ENCODE measurements around the gene SEMA3B.
"Not testable (repeated sequence)": the region's sequence is repeated elsewhere in the genome, so short reads cannot be mapped to it uniquely, and the experiment has no call there.

Gene SEMA3B

GRCh38 chr3:50303013-50303815 lies 34.3 kb downstream of the SEMA3B start, which contains the start of gene HYAL1:
Gene HYAL1, minus strand, starts transcription at chr3:50303574. Its CDS starts 618 bp downstream, at chr3:50302956.
- FAIRE-seq (no peak), DNase-seq (ENCODE audit: insufficient read length, low spot score) (no peak)

GRCh38 chr3:50304601-50305000 lies 35.7 kb downstream of the SEMA3B start:
- no peak for FAIRE-seq
- DNase-seq (ENCODE audit: insufficient read length, low spot score) = no peak

- FAIRE-seq; DNase-seq (ENCODE audit: insufficient read length, low spot score): not testable (repeated sequence)
Measured at GRCh38 chr3:50312041-50312440, 43.1 kb downstream of the SEMA3B start.

- FAIRE-seq = no peak
- DNase-seq (ENCODE audit: insufficient read length, low spot score) = no peak
Measured at GRCh38 chr3:50314342-50314741, 45.4 kb downstream of the SEMA3B start.

- FAIRE-seq = no peak
- no peak for DNase-seq (ENCODE audit: insufficient read length, low spot score)
Measured at GRCh38 chr3:50314816-50315215, 45.9 kb downstream of the SEMA3B start.

DNA sequence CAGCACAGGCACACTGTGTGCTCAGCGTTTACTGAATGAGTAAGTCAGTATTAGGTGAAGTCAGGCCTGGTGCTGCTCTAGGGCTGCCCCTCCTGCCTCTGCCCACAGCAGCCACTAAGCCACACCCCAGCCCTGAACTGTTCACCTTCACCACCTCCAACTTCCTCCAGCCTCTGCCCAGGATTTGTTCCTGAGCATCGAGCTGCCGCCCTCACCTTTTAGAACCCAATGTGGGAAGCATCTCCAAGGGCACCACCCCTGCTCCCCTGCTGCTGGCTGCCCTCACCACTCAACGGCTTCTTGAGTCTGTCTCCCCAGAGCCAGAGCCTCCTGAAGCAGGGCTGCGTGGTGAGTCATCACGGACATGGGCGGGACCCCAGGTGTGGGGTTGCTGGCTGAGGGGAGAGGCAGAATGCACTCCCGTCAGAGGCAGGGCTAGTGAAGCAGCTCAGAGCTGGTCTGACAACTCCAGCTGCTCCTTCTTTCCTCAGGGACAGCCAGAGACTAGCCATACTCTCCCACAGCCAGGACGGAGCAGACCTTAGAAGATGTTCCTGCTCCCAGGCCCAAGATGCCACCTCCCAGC lies 47.8 kb downstream of the SEMA3B start:
- no peak for FAIRE-seq
- DNase-seq (ENCODE audit: insufficient read length, low spot score) = no peak

DNA sequence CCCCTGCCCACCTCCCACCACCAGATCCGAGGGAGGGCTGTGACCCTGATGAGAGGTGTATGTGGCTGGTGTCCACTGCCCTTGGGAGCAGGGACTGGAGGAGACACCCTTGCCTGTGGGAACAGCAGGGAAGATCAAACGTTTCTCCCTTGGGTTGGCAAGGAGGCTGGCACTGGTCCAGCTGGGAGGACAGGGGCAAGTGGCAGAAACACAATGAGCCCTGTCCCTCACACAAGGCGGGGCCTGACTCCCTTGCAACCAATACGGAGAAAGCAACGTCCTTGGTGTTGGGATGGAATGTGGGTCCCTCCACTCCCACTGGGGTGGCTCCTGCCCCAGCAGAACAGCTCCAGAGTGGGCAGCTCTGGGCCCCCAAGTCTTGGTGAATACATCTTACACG lies 48.4 kb downstream of the SEMA3B start:
- FAIRE-seq (no peak), DNase-seq (ENCODE audit: insufficient read length, low spot score) (no peak)

GRCh38 chr3:50318163-50318562 lies 49.2 kb downstream of the SEMA3B start:
- FAIRE-seq (no peak), DNase-seq (ENCODE audit: insufficient read length, low spot score) (no peak)

- DNase-seq (ENCODE audit: insufficient read length, low spot score) (no peak), FAIRE-seq (no peak)
Measured at GRCh38 chr3:50318615-50319014, 49.7 kb downstream of the SEMA3B start.

- no peak for DNase-seq (ENCODE audit: insufficient read length, low spot score)
- FAIRE-seq = no peak
Measured at GRCh38 chr3:50319181-50319893, 50.4 kb downstream of the SEMA3B start.

DNA sequence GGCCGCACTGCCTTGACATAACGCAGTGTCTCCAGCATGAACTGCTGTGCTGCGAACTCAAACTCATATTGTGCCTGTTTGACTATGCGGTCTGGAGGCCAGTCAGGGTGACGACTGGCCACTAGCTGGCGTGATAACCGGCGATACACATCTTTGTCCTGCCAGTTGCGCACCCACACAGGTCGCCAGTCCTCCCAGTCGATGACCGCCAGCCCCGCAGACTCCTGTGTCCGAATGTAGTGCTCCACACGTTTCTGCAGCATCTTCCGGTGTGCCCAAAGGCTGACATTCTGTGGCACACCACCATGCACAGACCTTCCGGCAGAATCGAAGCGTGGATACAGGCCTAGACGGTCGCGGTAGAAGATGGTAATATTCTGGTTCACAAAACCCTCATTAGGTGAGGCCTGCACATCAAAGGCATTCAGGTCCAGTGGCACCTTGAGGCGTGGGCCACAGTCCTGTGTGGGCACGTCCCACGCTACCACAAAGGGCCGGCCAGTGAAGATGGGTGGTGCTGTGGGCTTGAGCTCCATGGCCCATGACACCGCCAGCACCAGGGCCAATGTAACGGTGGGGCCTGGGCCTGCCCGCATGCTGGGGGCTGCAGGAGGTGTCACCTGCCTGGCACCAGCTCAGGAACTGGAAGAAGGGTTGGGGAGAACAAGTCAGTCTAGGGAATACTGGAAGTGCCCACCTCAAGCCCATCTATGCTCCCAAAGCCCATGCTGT lies 51.1 kb downstream of the SEMA3B start:
- FAIRE-seq (no peak), DNase-seq (ENCODE audit: insufficient read length, low spot score) (no peak)

DNA sequence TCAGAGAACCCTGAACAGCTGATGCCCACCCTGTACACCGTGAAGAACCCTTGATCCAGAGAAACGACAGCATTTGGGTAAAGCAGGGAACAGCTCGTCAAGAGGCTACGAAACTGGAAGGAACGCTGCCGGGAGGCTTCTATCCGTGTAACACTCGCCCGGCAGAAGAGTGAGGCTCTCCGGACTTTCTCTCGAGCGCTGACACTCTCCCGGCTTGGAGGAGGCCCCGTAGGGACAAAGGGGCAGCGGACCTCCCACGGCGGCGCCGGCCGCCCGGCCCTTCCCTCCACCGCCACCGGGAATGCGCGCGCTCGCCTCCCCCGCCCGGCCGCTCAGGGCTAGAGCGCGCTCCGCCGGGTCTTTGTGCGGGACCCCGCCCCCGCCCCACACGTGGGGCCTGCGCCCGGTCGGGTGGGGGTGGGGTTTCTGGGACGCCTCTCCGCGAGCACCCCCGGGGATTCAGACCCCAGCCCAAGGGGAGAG lies 51.9 kb downstream of the SEMA3B start:
- FAIRE-seq (no peak), DNase-seq (ENCODE audit: insufficient read length, low spot score) (no peak)

GRCh38 chr3:50321336-50322114 lies 52.6 kb downstream of the SEMA3B start:
- FAIRE-seq (peak; percentile 93), DNase-seq (ENCODE audit: insufficient read length, low spot score) (peak; percentile 90)

GRCh38 chr3:50322115-50322385 lies 53.1 kb downstream of the SEMA3B start:
- FAIRE-seq = no peak
- DNase-seq (ENCODE audit: insufficient read length, low spot score) = no peak

DNA sequence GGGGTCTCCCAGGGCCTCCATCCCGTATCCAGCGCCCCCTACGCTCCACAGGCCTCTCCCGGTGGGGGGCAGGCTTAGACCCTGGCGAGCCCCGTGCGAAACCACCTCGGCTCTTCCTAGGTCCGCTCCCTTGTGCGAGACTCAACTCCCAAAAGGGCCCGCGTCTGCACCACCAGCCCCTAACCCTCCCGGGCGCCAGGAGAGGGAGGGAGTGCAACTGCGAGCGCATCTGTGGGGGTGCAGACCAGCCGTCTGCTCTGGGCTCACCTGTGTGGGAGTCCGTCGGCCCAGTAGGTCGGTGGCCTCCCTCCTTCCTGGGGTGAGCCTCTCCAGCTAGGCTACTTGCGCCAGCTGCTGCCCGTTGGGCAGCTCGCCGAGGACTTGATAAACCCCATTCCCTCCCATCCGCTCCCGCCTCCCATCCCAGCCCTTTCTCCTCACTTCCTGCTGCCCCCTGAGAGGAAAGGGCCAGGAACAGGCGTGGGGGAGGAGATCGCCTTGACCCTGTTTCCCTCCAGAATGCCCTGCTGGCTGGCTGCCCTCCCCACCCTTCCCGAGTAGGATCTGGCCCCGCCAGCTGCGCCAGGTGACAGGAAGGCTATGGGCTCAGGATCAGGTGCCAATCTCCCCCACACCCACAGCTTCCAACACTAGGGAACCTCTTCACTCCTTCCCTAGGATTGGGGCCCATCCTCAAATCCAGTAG lies 53.6 kb downstream of the SEMA3B start, which contains the start of gene HYAL2:
TSS of gene HYAL2 (minus strand) at position 360 of the 706 bp plus-strand sequence. CDS start 2,256 bp downstream, outside the sequence.
- FAIRE-seq (no peak), DNase-seq (ENCODE audit: insufficient read length, low spot score) (no peak)

- FAIRE-seq = no peak
- DNase-seq (ENCODE audit: insufficient read length, low spot score) = no peak
Measured at GRCh38 chr3:50323092-50323600, 54.2 kb downstream of the SEMA3B start.

DNA sequence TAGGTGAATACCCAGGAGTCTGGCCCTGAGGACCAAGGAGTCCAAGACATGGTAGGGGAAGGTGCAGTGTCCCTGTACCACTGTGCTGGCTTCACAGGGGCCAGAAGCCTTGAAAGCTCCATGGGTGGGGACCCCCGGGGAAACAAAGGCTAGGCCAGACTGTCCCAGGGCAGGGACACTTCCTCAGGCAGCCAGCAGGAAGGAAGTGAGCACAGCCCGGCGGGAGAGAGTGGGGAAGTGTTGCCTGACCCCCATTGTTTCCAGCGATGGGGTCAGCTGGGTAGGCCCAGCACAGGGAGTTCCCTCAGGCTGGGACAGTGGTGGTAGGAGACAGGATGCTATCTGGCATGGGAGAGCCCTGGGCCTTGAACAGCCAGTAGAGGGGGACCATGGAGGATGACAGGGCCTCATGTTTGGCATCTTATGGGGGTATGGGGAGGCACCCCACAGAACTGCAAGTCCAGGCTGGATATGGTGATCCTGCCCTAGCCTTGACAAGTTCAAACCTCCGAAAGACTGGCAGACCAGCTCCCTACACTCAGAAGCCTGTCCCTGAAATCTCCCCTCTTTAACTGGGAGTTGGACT lies 54.8 kb downstream of the SEMA3B start:
- FAIRE-seq (no peak), DNase-seq (ENCODE audit: insufficient read length, low spot score) (no peak)

GRCh38 chr3:50324351-50325112 lies 55.6 kb downstream of the SEMA3B start:
- FAIRE-seq (peak; percentile 81), DNase-seq (ENCODE audit: insufficient read length, low spot score) (no peak)
